ENCODE measurements around the gene CELF1.
"Not testable (repeated sequence)": the region's sequence is repeated elsewhere in the genome, so short reads cannot be mapped to it uniquely, and the experiment has no call there.

CELF1 gene

DNA sequence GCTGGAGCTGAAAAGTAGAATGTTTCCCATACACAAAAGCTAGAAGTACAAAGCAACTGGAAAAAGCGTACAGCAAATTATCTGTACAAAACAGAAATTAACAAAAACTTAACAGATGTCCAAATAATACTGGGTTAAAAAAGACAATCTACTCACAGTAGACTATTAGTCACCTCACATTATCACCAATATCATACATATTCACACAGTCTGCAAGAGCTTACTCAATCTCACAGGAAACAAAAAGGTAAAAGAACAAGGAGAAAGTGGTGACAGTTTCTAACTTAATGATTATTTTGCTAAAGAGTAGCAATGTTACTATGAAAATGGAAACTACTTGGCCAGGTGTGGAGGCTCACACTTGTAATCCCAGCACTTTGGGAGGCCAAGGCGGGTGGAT lies 11.9 kb downstream of the CELF1 start:
- FAIRE-seq, result no peak
- DNase-seq (ENCODE audit: low spot score), result no peak

- DNase-seq (ENCODE audit: low spot score), result no peak
- FAIRE-seq, result no peak
These were observed 13.3 kb downstream of the CELF1 start for GRCh38 chr11:47539681-47540039.

- DNase-seq (ENCODE audit: low spot score) (no peak), FAIRE-seq (no peak)
These were observed 14.0 kb downstream of the CELF1 start for GRCh38 chr11:47538741-47539565.

DNA sequence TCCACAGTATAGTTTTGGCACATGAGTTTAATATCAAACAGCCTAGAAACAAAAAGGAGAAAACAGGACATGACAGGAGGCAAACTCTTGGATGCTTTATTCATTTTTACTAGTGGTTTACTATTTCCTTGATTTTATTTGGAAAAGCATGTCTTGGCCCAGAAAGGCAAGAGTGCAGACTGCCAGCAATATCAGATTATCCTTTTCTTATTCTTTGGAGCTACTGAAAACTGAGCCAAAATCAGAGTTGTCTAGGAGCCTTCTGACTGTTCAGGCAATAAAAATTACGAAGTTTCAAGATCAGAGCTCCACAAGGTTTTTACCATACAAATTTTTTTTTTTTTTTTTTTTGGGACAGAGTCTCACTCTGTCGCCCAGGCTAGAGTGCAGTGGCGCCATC lies 16.0 kb downstream of the CELF1 start:
- FAIRE-seq (no peak), DNase-seq (ENCODE audit: low spot score) (no peak)

DNA sequence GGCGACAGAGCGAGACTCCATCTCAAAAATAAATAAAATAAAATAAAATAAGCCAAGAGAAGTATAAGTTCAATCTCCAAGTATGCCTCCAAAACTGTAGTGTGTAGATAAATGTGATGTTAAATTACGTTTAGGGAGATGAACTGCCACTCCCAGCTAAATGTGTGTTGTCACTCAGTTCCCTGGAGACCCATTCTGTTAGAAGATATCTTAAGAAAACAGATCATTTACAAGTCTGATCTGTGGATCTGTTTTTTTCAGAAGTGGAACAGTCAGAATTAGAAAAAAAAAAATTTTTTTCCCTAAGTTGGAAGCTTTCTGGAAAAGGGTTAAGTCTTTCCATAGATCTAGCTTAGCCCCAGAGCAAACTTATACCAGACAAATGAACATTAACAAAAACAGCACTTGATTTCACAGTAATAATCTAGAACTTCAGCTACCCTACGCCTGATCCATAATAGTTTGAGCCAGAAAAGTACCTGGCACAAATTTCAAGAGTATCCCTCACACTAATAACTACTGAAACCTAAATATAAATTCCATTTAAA lies 18.2 kb downstream of the CELF1 start:
- DNase-seq (ENCODE audit: low spot score) (no peak), FAIRE-seq (no peak)

GRCh38 chr11:47533690-47534151 lies 19.2 kb downstream of the CELF1 start:
- FAIRE-seq, result no peak
- DNase-seq (ENCODE audit: low spot score), result no peak

- DNase-seq (ENCODE audit: low spot score) (no peak), FAIRE-seq (no peak)
These were observed 20.2 kb downstream of the CELF1 start for GRCh38 chr11:47532597-47533213.

DNA sequence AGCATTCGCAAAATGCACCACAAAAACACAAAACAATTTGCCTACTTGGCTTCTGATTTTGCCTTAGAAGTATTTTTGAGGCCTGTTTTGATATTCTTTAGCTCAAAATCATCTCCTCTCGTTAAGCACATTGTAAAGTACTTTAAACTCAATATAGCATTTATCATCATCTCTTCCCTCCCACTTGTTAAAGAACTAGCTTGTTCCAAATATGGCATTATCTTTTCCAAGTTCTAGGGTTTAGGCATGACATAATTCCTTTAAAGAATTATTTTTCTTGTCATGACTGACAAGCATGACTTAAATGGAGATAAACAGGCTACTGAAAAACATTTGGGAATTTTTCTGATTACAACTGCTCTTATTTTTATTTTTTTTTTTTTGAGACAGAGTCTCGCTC lies 21.3 kb downstream of the CELF1 start:
- FAIRE-seq, result no peak
- no peak for DNase-seq (ENCODE audit: low spot score)

DNA sequence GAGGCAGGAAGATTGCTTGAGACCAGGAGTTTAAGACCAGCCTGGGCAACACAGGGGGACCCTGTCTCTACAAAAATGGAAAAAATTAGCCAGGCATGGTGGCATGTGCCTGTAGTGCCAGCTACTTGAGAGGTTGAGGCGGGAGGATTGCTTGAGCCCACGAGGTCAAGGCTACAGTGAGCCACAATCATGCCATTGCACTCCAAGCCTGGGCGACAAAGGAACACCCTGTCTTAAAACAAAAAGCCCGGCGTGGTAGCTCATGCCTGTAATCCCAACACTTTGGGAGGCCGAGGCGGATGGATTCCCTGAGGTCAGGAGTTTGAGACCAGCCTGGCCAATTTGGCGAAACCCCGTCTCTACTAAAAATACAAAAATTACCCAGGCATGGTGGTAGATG lies 22.2 kb downstream of the CELF1 start:
- FAIRE-seq; DNase-seq (ENCODE audit: low spot score): not testable (repeated sequence)

- DNase-seq (ENCODE audit: low spot score) (no peak), FAIRE-seq (no peak)
These were observed 23.0 kb downstream of the CELF1 start for GRCh38 chr11:47529951-47530350.

GRCh38 chr11:47527186-47527585 lies 25.7 kb downstream of the CELF1 start:
- FAIRE-seq (no peak), DNase-seq (ENCODE audit: low spot score) (no peak)

DNA sequence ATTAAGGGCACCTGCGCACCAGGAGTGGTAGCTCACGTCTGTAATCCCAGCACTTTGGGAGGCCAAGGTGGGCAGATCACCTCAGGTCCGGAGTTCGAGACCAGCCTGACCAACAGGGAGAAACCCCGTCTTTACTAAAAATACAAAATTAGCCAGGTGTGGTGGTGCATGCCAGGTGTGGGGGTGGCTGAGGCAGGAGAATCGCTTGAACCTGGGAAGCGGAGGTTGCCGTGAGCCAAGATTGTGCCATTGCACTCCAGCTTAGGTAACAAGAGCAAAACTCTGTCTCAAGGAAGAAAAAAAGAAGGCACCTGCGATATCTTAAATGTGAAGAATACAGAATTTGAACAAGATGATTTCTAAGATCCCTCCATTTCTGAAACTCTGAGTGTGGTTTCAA lies 26.9 kb downstream of the CELF1 start:
- FAIRE-seq, result not testable (repeated sequence)

GRCh38 chr11:47524291-47524874 lies 28.5 kb downstream of the CELF1 start:
- FAIRE-seq (no peak), DNase-seq (ENCODE audit: low spot score) (no peak)

More for the DNA sequence above, 26.9 kb downstream of the CELF1 start:
- DNase-seq (ENCODE audit: low spot score), result not testable (repeated sequence)

DNA sequence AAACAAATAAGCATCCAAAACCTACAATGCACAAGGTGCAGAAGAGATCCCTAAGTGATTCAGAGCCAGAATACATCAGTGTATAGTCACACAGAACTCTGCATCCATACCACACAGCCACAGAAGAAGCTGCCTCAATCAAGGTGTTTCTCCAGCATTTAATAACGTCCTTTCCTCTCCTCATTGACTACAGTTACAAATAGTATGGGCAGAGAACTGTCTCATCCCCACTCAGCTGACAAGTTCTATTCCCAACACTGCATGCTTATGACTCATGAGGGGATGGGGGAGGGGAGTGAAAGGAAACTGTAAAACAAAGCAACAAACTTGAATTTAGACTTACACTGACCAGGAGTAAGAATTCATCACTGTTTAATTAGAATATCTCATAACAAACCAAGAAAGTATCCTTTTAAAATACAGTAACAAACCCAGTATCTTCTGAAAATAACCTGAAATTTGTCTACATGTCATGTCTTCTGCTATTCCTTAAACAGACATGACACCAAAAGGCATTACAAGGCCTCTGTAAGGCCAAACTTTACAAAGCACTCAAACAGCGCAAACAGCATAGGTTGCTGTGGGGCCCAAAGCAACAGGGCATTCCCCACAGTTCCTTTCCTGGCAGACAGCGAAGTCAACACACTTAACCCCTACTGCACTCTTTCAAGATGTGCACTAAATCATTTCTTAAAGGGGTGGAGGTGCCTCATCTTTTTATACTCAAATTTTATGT lies 29.3 kb downstream of the CELF1 start:
- FAIRE-seq (no peak), DNase-seq (ENCODE audit: low spot score) (peak; percentile 78)

GRCh38 chr11:47518212-47518964 lies 34.5 kb downstream of the CELF1 start:
- FAIRE-seq (no peak), DNase-seq (ENCODE audit: low spot score) (no peak)

DNA sequence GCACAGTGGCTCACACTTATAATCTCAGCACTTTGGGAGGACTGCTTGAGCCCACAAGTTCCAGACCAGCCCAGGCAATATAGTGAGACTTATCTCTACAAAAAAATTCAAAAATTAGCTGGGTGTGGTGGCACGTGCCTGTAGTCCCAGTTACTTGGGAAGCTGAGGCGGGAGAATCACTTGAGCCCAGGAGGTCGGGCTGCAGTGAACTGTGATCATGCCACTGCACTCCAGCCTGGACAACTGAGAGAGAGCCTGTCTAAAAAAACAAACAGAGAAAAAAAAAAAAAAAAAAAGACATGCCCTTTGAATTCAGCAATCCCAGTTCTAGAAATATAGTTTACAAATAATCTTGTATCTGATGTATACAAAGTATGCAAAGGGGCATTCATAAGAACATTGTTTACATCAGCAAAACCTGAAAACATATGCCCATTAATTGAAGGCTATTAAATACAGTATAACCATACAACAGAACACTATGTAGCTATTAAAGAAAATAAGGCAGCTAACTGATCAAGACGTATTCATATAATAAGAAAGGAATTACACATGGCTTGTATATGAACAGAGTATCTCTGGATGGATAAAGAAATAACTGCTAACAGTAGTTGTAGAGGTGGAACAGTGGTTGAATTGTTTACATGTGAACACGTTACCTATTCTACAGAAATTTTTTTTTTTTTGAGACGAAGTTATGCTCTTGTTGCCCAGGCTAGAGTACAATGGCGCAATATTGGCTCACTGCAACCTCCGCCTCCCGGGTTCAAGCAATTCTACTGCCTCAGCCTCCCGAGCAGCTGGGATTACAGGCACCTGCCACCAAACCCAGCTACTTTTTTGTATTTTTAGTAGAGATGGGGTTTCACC lies 35.7 kb downstream of the CELF1 start:
- FAIRE-seq, result no peak
- DNase-seq (ENCODE audit: low spot score), result no peak

GRCh38 chr11:47516155-47516554 lies 36.8 kb downstream of the CELF1 start:
- DNase-seq (ENCODE audit: low spot score) (no peak), FAIRE-seq (no peak)

DNA sequence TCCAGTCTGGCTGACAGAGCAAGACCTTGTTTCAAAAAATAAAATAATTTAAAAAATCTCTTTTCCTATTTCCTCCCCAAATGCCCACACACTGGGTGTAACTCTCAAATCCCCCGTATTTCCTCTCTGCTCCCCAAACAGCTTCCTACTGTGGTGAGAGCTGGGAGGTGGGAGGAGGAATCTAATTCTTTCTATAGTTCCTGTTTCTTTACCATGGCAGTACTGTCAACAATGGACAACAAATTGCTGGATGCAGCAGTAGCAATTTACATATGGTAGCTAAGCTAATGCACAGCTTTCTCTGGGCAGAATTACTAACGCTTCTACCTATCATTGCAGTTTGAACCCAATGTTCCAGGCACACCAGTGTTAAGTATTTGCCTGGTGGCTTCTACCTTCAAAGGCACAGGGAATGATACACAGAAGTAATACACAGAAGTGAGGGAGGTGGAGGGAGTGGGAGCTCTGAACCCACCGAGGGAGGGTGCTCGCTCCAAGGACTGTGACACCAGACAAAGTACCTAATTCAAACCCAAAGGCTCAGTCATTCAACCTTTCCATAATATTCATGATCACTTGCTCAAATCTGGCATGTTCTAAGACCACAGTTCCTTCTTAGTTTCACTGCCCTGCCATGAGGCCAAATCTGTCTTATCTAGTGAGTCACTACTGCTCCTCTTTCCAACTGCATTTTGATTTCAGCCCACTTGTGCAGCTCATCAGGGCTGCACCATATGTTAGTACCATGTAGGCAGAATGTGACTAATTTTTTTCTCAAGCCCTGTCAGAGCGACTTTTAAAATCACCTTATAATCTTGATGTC lies 37.9 kb downstream of the CELF1 start:
- FAIRE-seq, result no peak
- DNase-seq (ENCODE audit: low spot score), result peak; percentile 27

- DNase-seq (ENCODE audit: low spot score) (no peak), FAIRE-seq (no peak)
These were observed 40.2 kb downstream of the CELF1 start for GRCh38 chr11:47512701-47513100.

Data from urothelium cell line (cell line).